OCI-LY7 (cell line): ENCODE results near the gene COL4A2.

Experiments used
- EZH2phosphoT487 ChIP-seq: fragments of 200-600 bp; sonication (generic); IDR thresholded peaks from 2 replicates; pipeline ENCODE4 v1.6.1; 2018; ENCODE audit warnings: low read depth, borderline replicate concordance, mild to moderate bottlenecking, mixed run types, antibody characterized with exemption, low read length, moderate library complexity, mixed read lengths
- TF ChIP-seq, protein P1 (sequence below): fragments of 200-600 bp; sonication (generic); conservative IDR thresholded peaks from 2 replicates; pipeline ENCODE4 v1.5.1; 2014; ENCODE audit warnings: mild to moderate bottlenecking, antibody characterized with exemption, low read length, moderate library complexity, mixed read lengths

DNA sequence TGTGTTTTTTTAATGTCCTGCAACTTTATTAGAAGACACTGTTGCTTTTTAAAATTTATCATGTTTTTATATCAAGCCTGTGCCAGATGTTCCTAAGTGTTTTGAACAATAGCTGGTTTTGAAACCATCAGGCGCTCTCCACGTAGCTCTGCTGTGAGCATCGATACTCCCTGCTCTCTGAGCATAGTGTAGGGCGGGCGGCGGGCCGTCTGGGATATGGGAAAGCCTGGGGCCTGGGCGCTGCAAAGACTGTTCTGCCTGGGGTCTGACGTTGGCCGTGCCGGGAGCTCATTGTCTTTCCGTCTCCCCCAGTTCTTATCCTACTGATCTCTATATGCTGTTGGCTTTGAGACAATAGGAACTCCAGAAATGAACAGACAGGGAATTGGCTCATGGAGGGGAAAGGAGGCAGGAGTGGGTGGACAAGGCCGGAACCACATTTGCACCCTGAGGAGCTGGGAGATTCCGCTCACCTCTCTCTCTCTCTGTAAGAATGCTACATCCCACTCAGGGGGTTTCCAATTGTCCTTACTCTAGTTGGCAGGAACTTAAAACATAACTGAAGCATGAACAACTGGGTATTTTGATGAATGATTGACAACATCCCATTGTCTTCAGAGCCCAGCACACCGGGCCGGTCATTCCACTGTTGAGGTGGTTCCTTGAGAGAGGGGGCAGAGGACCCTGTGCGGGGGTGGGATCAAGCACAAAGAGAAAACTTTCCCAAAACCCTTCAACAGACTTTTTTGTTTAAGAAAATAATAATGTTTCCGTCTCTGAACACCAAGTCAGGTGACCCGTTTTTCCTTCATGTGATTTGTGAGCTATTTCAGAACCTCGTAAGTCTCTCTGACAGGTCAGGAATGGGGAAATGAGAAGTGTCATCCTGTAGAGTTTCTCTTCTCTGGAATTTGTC, 64.7 kb downstream of the COL4A2 start:
- TF ChIP-seq, protein P1, sequence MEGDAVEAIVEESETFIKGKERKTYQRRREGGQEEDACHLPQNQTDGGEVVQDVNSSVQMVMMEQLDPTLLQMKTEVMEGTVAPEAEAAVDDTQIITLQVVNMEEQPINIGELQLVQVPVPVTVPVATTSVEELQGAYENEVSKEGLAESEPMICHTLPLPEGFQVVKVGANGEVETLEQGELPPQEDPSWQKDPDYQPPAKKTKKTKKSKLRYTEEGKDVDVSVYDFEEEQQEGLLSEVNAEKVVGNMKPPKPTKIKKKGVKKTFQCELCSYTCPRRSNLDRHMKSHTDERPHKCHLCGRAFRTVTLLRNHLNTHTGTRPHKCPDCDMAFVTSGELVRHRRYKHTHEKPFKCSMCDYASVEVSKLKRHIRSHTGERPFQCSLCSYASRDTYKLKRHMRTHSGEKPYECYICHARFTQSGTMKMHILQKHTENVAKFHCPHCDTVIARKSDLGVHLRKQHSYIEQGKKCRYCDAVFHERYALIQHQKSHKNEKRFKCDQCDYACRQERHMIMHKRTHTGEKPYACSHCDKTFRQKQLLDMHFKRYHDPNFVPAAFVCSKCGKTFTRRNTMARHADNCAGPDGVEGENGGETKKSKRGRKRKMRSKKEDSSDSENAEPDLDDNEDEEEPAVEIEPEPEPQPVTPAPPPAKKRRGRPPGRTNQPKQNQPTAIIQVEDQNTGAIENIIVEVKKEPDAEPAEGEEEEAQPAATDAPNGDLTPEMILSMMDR, result no peak
- no peak for TF ChIP-seq EZH2phosphoT487
